Non-pigmented ciliary epithelial cell (primary cell): ENCODE results near the gene RFLNA.

Experiments used
- DNase-seq: peaks from one replicate; pipeline ENCODE4 v3.0.0-alpha.2; 2010; ENCODE audit warnings: low read depth

RFLNA gene

DNA sequence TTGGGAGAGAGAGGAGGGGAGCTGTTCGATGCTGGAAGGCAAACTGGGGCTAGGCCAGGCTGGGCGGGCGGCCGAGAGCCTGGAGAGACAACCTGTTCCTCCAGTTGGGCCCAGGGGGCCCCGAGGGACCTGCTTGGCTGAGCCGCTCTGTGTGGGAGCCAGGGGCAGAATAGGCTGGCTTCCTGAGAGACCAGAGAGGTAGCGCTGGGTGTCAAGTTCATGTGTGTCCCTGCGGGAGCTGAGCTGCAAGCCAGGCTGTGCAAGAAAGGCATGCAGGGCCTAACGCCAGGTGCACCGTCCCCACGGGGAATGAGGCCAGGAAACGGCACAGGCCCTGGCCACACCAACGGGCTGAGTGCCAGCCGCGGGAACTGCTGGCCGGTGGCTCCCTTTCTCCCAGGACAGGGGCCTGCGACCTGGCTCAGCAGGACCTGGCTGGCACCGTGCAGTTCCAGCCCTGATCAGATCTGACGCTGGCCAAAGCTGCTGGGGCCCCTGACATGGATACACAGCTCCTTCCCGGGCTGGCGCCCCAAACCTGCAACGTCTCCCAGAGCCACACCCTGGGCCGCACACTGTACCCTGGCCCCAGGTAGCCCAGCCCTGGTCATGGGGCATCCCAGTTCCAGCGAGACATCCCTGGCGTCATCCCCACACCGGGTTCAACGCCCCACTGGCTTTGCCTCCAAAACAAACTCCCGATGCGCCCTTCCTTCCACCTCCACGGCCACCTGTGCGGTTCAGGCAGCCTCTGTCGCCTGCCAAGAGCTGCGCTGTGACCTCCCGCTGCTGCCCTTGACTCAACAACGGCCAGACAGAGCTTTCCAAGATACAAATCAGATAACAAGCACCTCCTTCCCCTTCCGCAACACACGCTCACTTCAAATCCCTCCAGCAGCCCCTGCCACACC, 65.0 kb downstream of the RFLNA start:
- DNase-seq: no peak

DNA sequence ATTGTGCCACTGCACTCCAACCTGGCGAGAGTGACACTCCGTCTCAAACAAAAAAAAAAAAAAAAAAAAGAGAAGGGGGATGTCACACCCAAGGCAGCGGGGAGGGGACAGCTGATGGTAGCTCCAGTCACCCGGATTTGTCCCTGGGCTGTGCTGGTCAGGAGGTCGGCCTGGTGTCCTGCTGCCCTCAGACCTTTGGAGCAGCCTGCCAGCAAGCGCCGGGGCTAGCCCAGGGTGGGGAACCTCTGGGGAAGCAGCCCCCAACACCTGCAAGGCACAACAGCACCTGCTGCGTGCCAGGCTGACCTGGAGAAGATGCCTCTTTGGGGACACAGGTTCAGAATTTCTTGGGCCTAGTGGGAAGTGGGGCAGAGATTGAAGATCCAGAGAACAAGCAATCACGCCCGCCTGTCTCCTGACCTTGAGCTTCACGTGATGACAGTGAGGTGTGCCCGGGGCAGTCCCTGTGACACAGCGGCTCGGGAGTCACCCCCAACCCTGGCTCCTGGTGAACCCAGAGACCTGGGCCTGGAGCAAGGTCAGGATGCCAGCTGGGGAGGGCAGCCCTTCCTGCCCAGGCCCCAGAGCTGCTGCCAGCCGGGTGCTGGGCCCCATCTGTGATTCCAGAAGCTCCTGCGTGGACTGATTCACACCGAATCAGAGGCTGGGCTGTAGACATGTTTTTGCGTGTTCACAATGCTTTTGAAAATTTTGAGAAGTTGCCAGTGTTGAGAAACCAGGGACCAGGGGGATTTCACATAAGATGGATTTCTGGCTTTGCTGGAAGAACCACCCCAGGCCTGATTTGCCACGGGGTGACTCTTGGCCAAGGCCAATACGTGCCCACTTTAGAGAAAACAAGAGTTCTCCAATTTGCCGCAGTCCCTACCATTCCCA, 66.4 kb downstream of the RFLNA start:
- DNase-seq: no peak

DNA sequence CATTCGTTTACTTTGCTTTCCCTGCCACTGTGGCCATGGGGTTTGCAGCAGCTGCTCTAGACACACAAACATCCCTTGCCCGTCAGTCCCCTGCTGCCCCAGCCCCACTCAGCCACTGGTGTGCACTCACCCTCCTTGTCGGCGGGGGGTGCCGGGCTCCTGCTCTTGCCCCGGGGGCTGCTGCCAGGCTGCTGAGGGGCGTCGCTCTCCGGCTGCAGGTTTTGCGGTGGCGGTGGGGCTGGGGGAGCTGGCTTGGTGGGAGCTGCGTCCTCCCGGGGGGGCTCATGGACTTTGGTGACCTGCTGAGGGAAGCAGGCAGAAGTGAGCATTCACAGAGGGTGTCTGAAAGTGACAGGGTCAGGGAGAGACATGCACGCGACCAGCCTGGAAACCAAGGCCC, 67.1 kb downstream of the RFLNA start:
- DNase-seq: no peak

DNA sequence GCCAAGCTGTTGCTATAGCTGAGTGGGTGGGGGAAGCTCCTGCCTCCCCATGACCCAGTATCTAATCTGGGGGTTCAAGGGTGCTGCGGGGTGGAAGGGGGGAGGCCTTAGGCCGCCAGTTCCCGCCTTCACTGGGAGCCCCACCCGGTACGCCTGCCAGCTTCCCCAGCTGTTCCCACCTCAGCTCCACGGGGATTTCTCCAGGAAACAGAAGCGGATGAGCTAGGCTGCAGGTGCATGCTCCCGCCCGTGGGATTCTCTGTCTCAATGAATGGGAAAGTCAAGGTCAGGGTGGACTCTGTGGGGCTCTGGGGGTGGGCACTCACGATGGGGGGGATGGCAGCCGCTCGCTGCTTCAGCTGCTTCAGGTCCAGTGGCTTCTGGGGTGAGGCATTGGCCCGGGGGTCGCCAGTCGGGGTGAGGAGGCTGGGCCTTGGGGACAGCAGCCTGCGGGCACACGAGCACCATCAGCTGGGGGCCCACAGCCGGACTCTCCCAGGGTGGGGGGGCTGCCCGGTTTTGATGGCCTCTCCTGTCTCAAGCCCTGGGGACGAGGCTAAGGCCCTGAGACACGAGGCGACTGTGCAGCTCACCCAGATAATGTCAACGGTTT, 68.6 kb downstream of the RFLNA start:
- DNase-seq: no peak

DNA sequence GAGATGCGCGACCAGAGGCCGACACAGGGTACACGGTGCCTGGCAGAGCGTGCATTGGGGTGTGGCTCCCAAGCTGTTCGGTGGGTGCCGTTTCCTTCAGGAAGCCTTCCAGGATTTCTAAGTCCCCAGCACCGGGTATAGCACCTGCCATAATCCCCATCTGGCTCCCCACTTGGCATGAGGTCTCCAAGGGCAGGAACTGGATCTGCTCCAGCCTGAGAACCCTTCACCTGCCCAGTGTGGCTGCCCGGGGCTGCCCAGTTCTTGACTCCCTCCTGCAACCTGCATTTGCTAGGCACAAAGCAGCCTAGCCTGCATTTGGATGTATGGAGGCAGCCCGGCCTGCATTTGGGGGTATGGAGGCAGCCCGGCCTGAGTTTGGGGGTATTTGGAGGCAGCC, 69.7 kb downstream of the RFLNA start:
- no peak for DNase-seq
